Small intestine (tissue), 7 donors: ENCODE data around the gene SGMS1. TPM values are rescaled to one million over a fixed set of nuclear protein-coding genes. Genes with fewer than 3 reads are reported as not detected.

Experiments used
- DNase-seq, 2 donors: peaks; one replicate each; pipeline versions ENCODE4 v3.0.0 to v3.0.0-alpha.2; 2013
- FAIRE-seq: peaks from 2 replicates; lab custom pipeline; 2012; peaks lifted over from hg19 to GRCh38; lab: Jason Lieb, UNC
- H3K27ac ChIP-seq, 3 donors: one replicate each; pipeline ENCODE4 v1.5.1; 2013; ENCODE audit warnings: low read length in 2 of 3, mild to moderate bottlenecking in 2 of 3, control low read depth in 1 of 3, inconsistent platforms in 1 of 3, low read depth in 1 of 3, moderate library complexity in 1 of 3
- H3K27me3 ChIP-seq, 3 donors: one replicate each; pipeline ENCODE4 v1.6.1; 2013; ENCODE audit warnings: low read length in 3 of 3, inconsistent platforms in 1 of 3; ENCODE audit not compliant: control insufficient read depth in 3 of 3, insufficient read depth in 3 of 3
- H3K36me3 ChIP-seq, 3 donors: one replicate each; pipeline ENCODE4 v1.6.1; 2013; ENCODE audit warnings: low read length in 3 of 3, inconsistent platforms in 1 of 3, low read depth in 1 of 3, mild to moderate bottlenecking in 1 of 3, moderate library complexity in 1 of 3; ENCODE audit not compliant: control insufficient read depth in 3 of 3, insufficient read depth in 2 of 3
- H3K4me1 ChIP-seq, 3 donors: one replicate each; pipeline ENCODE4 v1.6.1; 2013; ENCODE audit warnings: low read length in 2 of 3, inconsistent platforms in 1 of 3, low read depth in 1 of 3, mild to moderate bottlenecking in 1 of 3, moderate library complexity in 1 of 3; ENCODE audit not compliant: control insufficient read depth in 3 of 3, insufficient read depth in 2 of 3
- H3K4me3 ChIP-seq, 3 donors: one replicate each; pipeline ENCODE4 v1.5.1; 2013; ENCODE audit warnings: low read length in 3 of 3, control low read depth in 1 of 3, inconsistent platforms in 1 of 3, low read depth in 1 of 3, mild to moderate bottlenecking in 1 of 3, moderate library complexity in 1 of 3
- H3K9me3 ChIP-seq, 2 donors: one replicate each; pipeline ENCODE4 v1.6.1; 2013; ENCODE audit warnings: low read depth in 1 of 2, low read length in 1 of 2; ENCODE audit not compliant: control insufficient read depth in 2 of 2, insufficient read depth in 1 of 2
- WGBS, 3 donors: extraction: QIAGEN DNeasy Blood & Tissue Kit; methylation state at CpG; one replicate each; pipeline ENCODE4 v1.1.7; 2013; 5-methylcytosine and 5-hydroxymethylcytosine counted together
- polyA plus RNA-seq, 4 donors: library from polyadenylated mRNA; stranded (reverse) in 3 of 4; unstranded in 1 of 4; fragments of 200-250 nt in 3 of 4; fragments of 120-200 nt in 1 of 4; gene quantifications; one replicate each; pipeline versions ENCODE4 v1.2.1 to v1.2.3, GENCODE V29; 2013
- donor health status: healthy with polysubstance abuse.
- donor health status: control.
- donor health status: control.
- donor health status: Bipolar disorder and iron deficiency.
- donor health status: healthy.

Gene SGMS1
- polyA plus RNA-seq, 4 donors, result 7.6 to 28.2 (median 11.4) TPM

DNA sequence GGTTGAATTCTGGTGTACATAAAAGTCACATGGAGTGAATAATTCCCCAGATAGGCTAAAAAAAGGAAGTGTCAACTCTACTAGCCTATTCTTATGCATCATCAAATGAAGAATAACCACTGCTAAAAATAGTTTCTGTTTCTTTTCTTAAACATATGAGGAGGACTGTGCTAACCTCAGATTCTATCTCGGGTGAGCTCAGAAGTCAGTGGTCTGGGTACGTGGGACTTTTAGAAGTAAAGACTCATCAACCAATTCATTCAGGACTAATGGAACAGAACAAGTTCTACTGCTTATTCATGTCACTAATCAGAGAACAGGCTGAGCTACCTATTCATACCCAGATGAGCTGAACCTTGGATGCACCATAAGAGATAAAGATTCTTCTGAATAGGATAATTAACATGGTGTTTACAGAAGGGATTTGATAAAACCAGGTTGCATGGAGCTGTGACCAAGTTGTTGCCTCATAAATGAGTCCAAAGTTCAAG is 362.9 kb downstream of the SGMS1 start:
- 3 to 16% (median 9%) methylated on average over 2 of the region's 2 CpGs for WGBS, 3 donors
- H3K27me3 ChIP-seq, result peaks cover 0 to 2% (median 0%) of the 10 kb centered on the region in 3 donors
- H3K4me1 ChIP-seq, result peaks cover 5 to 19% (median 11%) of the 10 kb centered on the region in 3 donors
- peaks cover 0 to 3% of the 10 kb centered on the region in 2 donors for H3K9me3 ChIP-seq
- no peak for FAIRE-seq
- H3K36me3 ChIP-seq, result no peaks in the 10 kb centered on the region
- peak; percentile 88 to 97 for DNase-seq
- H3K4me3 ChIP-seq, result no peak overlapping the region
- H3K27ac ChIP-seq, result peak overlapping the region in 1 of 3 donors; percentile 56

Other genes with a start within 250 kb of the SGMS1 start
- 10 to 100 TPM in 2 of 4 donors, 1 to 10 TPM in 2; 4.8 to 17.2 (median 10.3) TPM for gene ASAH2B, start 116.0 kb upstream of the SGMS1 start, polyA plus RNA-seq